ENCODE measurements around the gene OPHN1. TPM values are rescaled to one million over a fixed set of nuclear protein-coding genes. Genes with fewer than 3 reads are reported as not detected.
"Not testable (repeated sequence)": the region's sequence is repeated elsewhere in the genome, so short reads cannot be mapped to it uniquely, and the experiment has no call there.

OPHN1 gene
- polyA plus RNA-seq, 1 donor from 2014 or later, result 7.6 TPM

GRCh38 chrX:68079961-68080360, 353.3 kb downstream of the OPHN1 start:
- TF ChIP-seq EZH2 (IDR thresholded peaks at IDR 0.05; ENCODE audit: borderline replicate concordance, insufficient read depth, low read length, poor library complexity, severe bottlenecking) (no peak), MXI1 (conservative IDR thresholded peaks at IDR 0.05; ENCODE audit: poor library complexity, severe bottlenecking) (no peak), TAF1 (IDR thresholded peaks at IDR 0.05; ENCODE audit: low read depth) (no peak), RAD21 (conservative IDR thresholded peaks at IDR 0.05) (no peak), CTCF (IDR thresholded peaks at IDR 0.05; ENCODE audit: poor library complexity, severe bottlenecking) (no peak), POLR2AphosphoS5 (IDR thresholded peaks at IDR 0.05) (no peak), EP300 (conservative IDR thresholded peaks at IDR 0.05; ENCODE audit: poor library complexity, severe bottlenecking) (no peak), REST (IDR thresholded peaks at IDR 0.05; ENCODE audit: borderline replicate concordance) (no peak), SMC3 (conservative IDR thresholded peaks at IDR 0.05; ENCODE audit: poor library complexity) (no peak)
- H3K4me3 ChIP-seq (ENCODE audit: low read length), result no peak overlapping the region
- H4K20me1 ChIP-seq (ENCODE audit: insufficient read depth), result no peaks in the 10 kb centered on the region
- no peaks in the 10 kb centered on the region for H3F3A ChIP-seq (ENCODE audit: insufficient read depth, low read length, poor library complexity, severe bottlenecking)
- no peaks in the 10 kb centered on the region for H3K36me3 ChIP-seq (ENCODE audit: insufficient read depth, low read length)
- no peaks in the 10 kb centered on the region for H3K27me3 ChIP-seq (ENCODE audit: insufficient read depth, low read depth, low read length)
- H3K79me2 ChIP-seq (replicated peaks; ENCODE audit: insufficient read depth, low read length), result no peaks in the 10 kb centered on the region
- no peak overlapping the region for H3K4me2 ChIP-seq (ENCODE audit: low read length)
- H3K9me2 ChIP-seq (ENCODE audit: insufficient read depth, low read length), result no peaks in the 10 kb centered on the region
- H2AFZ ChIP-seq (ENCODE audit: low read depth, low read length), result no peak overlapping the region
- H3K27ac ChIP-seq (ENCODE audit: low read length), result no peak overlapping the region
- H3K9me3 ChIP-seq (ENCODE audit: low read length), result no peaks in the 10 kb centered on the region
- no peak overlapping the region for H3K9ac ChIP-seq (ENCODE audit: low read length)

GRCh38 chrX:68078801-68079200, 354.5 kb downstream of the OPHN1 start:
- not testable (repeated sequence) for H3K27ac ChIP-seq (ENCODE audit: low read length); H3K27me3 ChIP-seq (ENCODE audit: insufficient read depth, low read depth, low read length); H3K4me3 ChIP-seq (ENCODE audit: low read length); H4K20me1 ChIP-seq (ENCODE audit: insufficient read depth); H3F3A ChIP-seq (ENCODE audit: insufficient read depth, low read length, poor library complexity, severe bottlenecking); H2AFZ ChIP-seq (ENCODE audit: low read depth, low read length); H3K9me2 ChIP-seq (ENCODE audit: insufficient read depth, low read length); H3K36me3 ChIP-seq (ENCODE audit: insufficient read depth, low read length); H3K4me2 ChIP-seq (ENCODE audit: low read length); H3K9me3 ChIP-seq (ENCODE audit: low read length); H3K79me2 ChIP-seq (replicated peaks; ENCODE audit: insufficient read depth, low read length); H3K9ac ChIP-seq (ENCODE audit: low read length)

GRCh38 chrX:68077378-68077777, 355.9 kb downstream of the OPHN1 start:
- Histone ChIP-seq H3K79me2 (replicated peaks; ENCODE audit: insufficient read depth, low read length) (no peaks in the 10 kb centered on the region), H4K20me1 (ENCODE audit: insufficient read depth) (no peaks in the 10 kb centered on the region), H2AFZ (ENCODE audit: low read depth, low read length) (no peak overlapping the region), H3K4me3 (ENCODE audit: low read length) (no peak overlapping the region), H3K27ac (ENCODE audit: low read length) (no peak overlapping the region), H3K9me2 (ENCODE audit: insufficient read depth, low read length) (no peaks in the 10 kb centered on the region), H3K4me2 (ENCODE audit: low read length) (no peak overlapping the region), H3K36me3 (ENCODE audit: insufficient read depth, low read length) (no peaks in the 10 kb centered on the region), H3K27me3 (ENCODE audit: insufficient read depth, low read depth, low read length) (no peaks in the 10 kb centered on the region), H3F3A (ENCODE audit: insufficient read depth, low read length, poor library complexity, severe bottlenecking) (no peaks in the 10 kb centered on the region), H3K9me3 (ENCODE audit: low read length) (no peaks in the 10 kb centered on the region), H3K9ac (ENCODE audit: low read length) (no peak overlapping the region)
- no peak for TF ChIP-seq POLR2AphosphoS5 (IDR thresholded peaks at IDR 0.05)
- no peak for TF ChIP-seq TAF1 (IDR thresholded peaks at IDR 0.05; ENCODE audit: low read depth)
- TF ChIP-seq EP300 (conservative IDR thresholded peaks at IDR 0.05; ENCODE audit: poor library complexity, severe bottlenecking), result no peak
- no peak for TF ChIP-seq RAD21 (conservative IDR thresholded peaks at IDR 0.05)
- TF ChIP-seq EZH2 (IDR thresholded peaks at IDR 0.05; ENCODE audit: borderline replicate concordance, insufficient read depth, low read length, poor library complexity, severe bottlenecking), result no peak
- no peak for TF ChIP-seq SMC3 (conservative IDR thresholded peaks at IDR 0.05; ENCODE audit: poor library complexity)
- TF ChIP-seq REST (IDR thresholded peaks at IDR 0.05; ENCODE audit: borderline replicate concordance), result no peak
- no peak for TF ChIP-seq MXI1 (conservative IDR thresholded peaks at IDR 0.05; ENCODE audit: poor library complexity, severe bottlenecking)
- TF ChIP-seq CTCF (IDR thresholded peaks at IDR 0.05; ENCODE audit: poor library complexity, severe bottlenecking), result no peak
